H9 (cell line): ENCODE data around the gene CTSH. TPM values are rescaled to one million over a fixed set of nuclear protein-coding genes. Genes with fewer than 3 reads are reported as not detected.

Experiments
- DNase-seq: peaks from one replicate; pipeline ENCODE4 v3.0.0-alpha.2; 2017
- H2AFZ ChIP-seq: one replicate; pipeline ENCODE4 v1.6.1; 2013; ENCODE audit warnings: mild to moderate bottlenecking, low read length, control low read depth, moderate library complexity
- H2AK5ac ChIP-seq: 2 replicates; pipeline ENCODE4 v1.6.1; 2013; ENCODE audit warnings: low read length, control low read depth, mixed read lengths; ENCODE audit not compliant: insufficient read length
- H2BK120ac ChIP-seq: one replicate; pipeline ENCODE4 v1.6.1; 2013; ENCODE audit warnings: low read depth, mild to moderate bottlenecking, low read length, control low read depth, inconsistent platforms; ENCODE audit not compliant: poor library complexity, severe bottlenecking
- H2BK12ac ChIP-seq: 2 replicates; pipeline ENCODE4 v1.6.1; 2013; ENCODE audit warnings: low read length, control low read depth, mixed read lengths, low read depth; ENCODE audit not compliant: insufficient read length
- H2BK15ac ChIP-seq: 2 replicates; pipeline ENCODE4 v1.6.1; 2013; ENCODE audit warnings: low read depth, low read length, control low read depth
- H2BK20ac ChIP-seq: one replicate; pipeline ENCODE4 v1.6.1; 2013; ENCODE audit warnings: low read depth, mild to moderate bottlenecking, low read length, control low read depth, inconsistent platforms; ENCODE audit not compliant: poor library complexity, severe bottlenecking
- H2BK5ac ChIP-seq: 2 replicates; pipeline ENCODE4 v1.6.1; 2013; ENCODE audit warnings: low read length, control low read depth, mixed read lengths; ENCODE audit not compliant: insufficient read length
- H3K14ac ChIP-seq: 2 replicates; pipeline ENCODE4 v1.6.1; 2013; ENCODE audit warnings: low read length, control low read depth; ENCODE audit not compliant: insufficient read depth
- H3K18ac ChIP-seq: 2 replicates; pipeline ENCODE4 v1.6.1; 2013; ENCODE audit warnings: low read depth, mild to moderate bottlenecking, mixed read lengths, low read length, control low read depth; ENCODE audit not compliant: insufficient read length
- H3K23ac ChIP-seq: 2 replicates; pipeline ENCODE4 v1.6.1; 2013; ENCODE audit warnings: low read length, control low read depth, mixed read lengths, low read depth; ENCODE audit not compliant: insufficient read length
- H3K23me2 ChIP-seq: 2 replicates; pipeline ENCODE4 v1.6.1; 2013; ENCODE audit warnings: low read depth, mild to moderate bottlenecking, mixed read lengths, low read length, control low read depth; ENCODE audit not compliant: insufficient read length, poor library complexity, severe bottlenecking
- H3K27ac ChIP-seq: 2 replicates; pipeline ENCODE4 v1.5.1; 2013; ENCODE audit warnings: low read length, control low read depth, mixed read lengths, low read depth; ENCODE audit not compliant: insufficient read length
- H3K27me3 ChIP-seq: 2 replicates; pipeline ENCODE4 v1.6.1; 2013; ENCODE audit warnings: low read length, control low read depth, inconsistent platforms; ENCODE audit not compliant: insufficient read depth
- H3K4ac ChIP-seq: 2 replicates; pipeline ENCODE4 v1.6.1; 2013; ENCODE audit warnings: low read depth, mild to moderate bottlenecking, control low read depth, inconsistent platforms, low read length, moderate library complexity
- H3K4me1 ChIP-seq: 2 replicates; pipeline ENCODE4 v1.6.1; 2013; ENCODE audit warnings: low read length, control low read depth, inconsistent platforms; ENCODE audit not compliant: insufficient read depth
- H3K4me2 ChIP-seq: 2 replicates; pipeline ENCODE4 v1.6.1; 2013; ENCODE audit warnings: low read length, control low read depth, mixed read lengths; ENCODE audit not compliant: insufficient read length, insufficient read depth
- H3K56ac ChIP-seq: 2 replicates; pipeline ENCODE4 v1.6.1; 2013; ENCODE audit warnings: low read depth, mild to moderate bottlenecking, mixed read lengths, low read length, control low read depth; ENCODE audit not compliant: insufficient read length
- H3K79me1 ChIP-seq: 2 replicates; pipeline ENCODE4 v1.6.1; 2013; ENCODE audit warnings: low read depth, mild to moderate bottlenecking, moderate library complexity, low read length, control low read depth, inconsistent platforms; ENCODE audit not compliant: insufficient read depth, poor library complexity, severe bottlenecking
- H3K79me2 ChIP-seq: 2 replicates; pipeline ENCODE4 v1.6.1; 2013; ENCODE audit warnings: low read length, control low read depth, inconsistent platforms; ENCODE audit not compliant: insufficient read depth
- H3K9ac ChIP-seq: 2 replicates; pipeline ENCODE4 v1.6.1; 2013; ENCODE audit warnings: low read length, control low read depth, mixed read lengths; ENCODE audit not compliant: insufficient read length; ENCODE audit errors: extremely low read depth
- H3K9me3 ChIP-seq: one replicate; pipeline ENCODE4 v1.6.1; 2013; ENCODE audit warnings: low read depth, low read length, inconsistent platforms; ENCODE audit not compliant: control insufficient read depth
- H3T11ph ChIP-seq: one replicate; pipeline ENCODE4 v1.6.1; 2013; ENCODE audit warnings: mild to moderate bottlenecking, low read length, control low read depth, inconsistent platforms
- H4K20me1 ChIP-seq: one replicate; pipeline ENCODE4 v1.6.1; 2013; ENCODE audit not compliant: control insufficient read depth, insufficient read length, insufficient read depth
- H4K5ac ChIP-seq: 2 replicates; pipeline ENCODE4 v1.6.1; 2013; ENCODE audit warnings: low read depth, mild to moderate bottlenecking, mixed read lengths, low read length, control low read depth; ENCODE audit not compliant: insufficient read length
- H4K8ac ChIP-seq: replicated peaks from 2 replicates; pipeline ENCODE4 v1.6.1; 2013; ENCODE audit warnings: low read length, control low read depth, mixed read lengths, low read depth; ENCODE audit not compliant: insufficient read length
- H4K91ac ChIP-seq: 2 replicates; pipeline ENCODE4 v1.6.1; 2013; ENCODE audit warnings: low read depth, mild to moderate bottlenecking, moderate library complexity, mixed read lengths, low read length, control low read depth; ENCODE audit not compliant: insufficient read length
- H3K27ac Mint-ChIP-seq, 3 experiments: 2 replicates in 2 of 3; 3 replicates in 1 of 3; pipeline ENCODE4 v1.8.0; 2020 to 2021; ENCODE audit warnings: mixed read lengths in 3 of 3, mild to moderate bottlenecking in 1 of 3, moderate library complexity in 1 of 3
- H3K27me3 Mint-ChIP-seq: 2 replicates; pipeline ENCODE4 v1.8.0; 2021; ENCODE audit warnings: low read depth, mild to moderate bottlenecking, moderate library complexity, mixed read lengths
- H3K36me3 Mint-ChIP-seq, 3 experiments: 2 replicates in 2 of 3; 3 replicates in 1 of 3; pipeline ENCODE4 v1.8.0; 2020 to 2021; ENCODE audit warnings: low read depth in 3 of 3, mixed read lengths in 3 of 3; ENCODE audit not compliant: insufficient read depth in 1 of 3
- H3K4me1 Mint-ChIP-seq, 2 experiments: 2 replicates each; pipeline ENCODE4 v1.8.0; 2020; ENCODE audit warnings: mixed read lengths in 2 of 2
- H3K4me3 Mint-ChIP-seq, 2 experiments: 2 replicates in 1 of 2; 3 replicates in 1 of 2; pipeline ENCODE4 v1.8.0; 2020 to 2021; ENCODE audit warnings: mild to moderate bottlenecking in 2 of 2, mixed read lengths in 2 of 2, moderate library complexity in 1 of 2
- H3K9me3 Mint-ChIP-seq, 2 experiments: 2 replicates in 1 of 2; 3 replicates in 1 of 2; pipeline ENCODE4 v1.8.0; 2020; ENCODE audit warnings: mild to moderate bottlenecking in 2 of 2, mixed read lengths in 2 of 2, moderate library complexity in 1 of 2
- WGBS: extraction: QIAGEN DNeasy Blood & Tissue Kit; methylation state at CpG from one replicate; pipeline ENCODE4 v1.1.7; 2013; ENCODE audit warnings: missing lambda C conversion rate, low lambda C conversion rate, mixed read lengths; ENCODE audit not compliant: insufficient read length; ENCODE audit errors: extremely low coverage; 5-methylcytosine and 5-hydroxymethylcytosine counted together
- total RNA-seq: library from RNA; stranded (reverse); gene quantifications from 2 replicates; pipeline ENCODE4 v1.2.1, GENCODE V29; 2021
- TF ChIP-seq, protein P1 (sequence below): fragments of 200-600 bp; sonication (generic); conservative IDR thresholded peaks from 3 replicates; pipeline ENCODE4 v1.8.0; 2021; ENCODE audit warnings: antibody characterized with exemption, mild to moderate bottlenecking

The CTSH gene
- total RNA-seq, 1 experiment from 2014 or later, result 15.5 TPM

- DNase-seq, result no peak
- Histone ChIP-seq H4K91ac (no peak overlapping the region), H2BK20ac (no peak overlapping the region), H3K79me1 (no peaks in the 10 kb centered on the region), H4K20me1 (no peaks in the 10 kb centered on the region), H2BK12ac (no peak overlapping the region), H3K4me2 (no peak overlapping the region), H2BK120ac (no peak overlapping the region), H3K23ac (no peak overlapping the region), H4K8ac (no peak overlapping the region), H3K79me2 (no peaks in the 10 kb centered on the region), H2AFZ (no peak overlapping the region), H4K5ac (no peak overlapping the region), H3K56ac (no peak overlapping the region), H3K14ac (no peak overlapping the region), H3K9ac (no peak overlapping the region), H3K27ac (no peak overlapping the region), H3K4ac (no peak overlapping the region), H3K18ac (no peak overlapping the region), H3K4me1 (no peaks in the 10 kb centered on the region; the same call in 1 of the 2 replicates), H3T11ph (no peak overlapping the region), H2BK5ac (no peak overlapping the region), H3K9me3 (no peaks in the 10 kb centered on the region), H3K23me2 (no peaks in the 10 kb centered on the region), H3K27me3 (no peaks in the 10 kb centered on the region), H2AK5ac (no peak overlapping the region), H2BK15ac (no peak overlapping the region)
- Mint-ChIP-seq H3K4me1 (peaks cover 7 to 30% of the 10 kb centered on the region in 2 experiments; a peak in 3 of 4 replicates), H3K4me3 (no peak overlapping the region), H3K9me3 (no peaks in the 10 kb centered on the region), H3K36me3 (no peaks in the 10 kb centered on the region; a peak in 1 of 7 replicates), H3K27ac (no peak overlapping the region), H3K27me3 (peaks cover 18% of the 10 kb centered on the region)
- TF ChIP-seq, protein P1, sequence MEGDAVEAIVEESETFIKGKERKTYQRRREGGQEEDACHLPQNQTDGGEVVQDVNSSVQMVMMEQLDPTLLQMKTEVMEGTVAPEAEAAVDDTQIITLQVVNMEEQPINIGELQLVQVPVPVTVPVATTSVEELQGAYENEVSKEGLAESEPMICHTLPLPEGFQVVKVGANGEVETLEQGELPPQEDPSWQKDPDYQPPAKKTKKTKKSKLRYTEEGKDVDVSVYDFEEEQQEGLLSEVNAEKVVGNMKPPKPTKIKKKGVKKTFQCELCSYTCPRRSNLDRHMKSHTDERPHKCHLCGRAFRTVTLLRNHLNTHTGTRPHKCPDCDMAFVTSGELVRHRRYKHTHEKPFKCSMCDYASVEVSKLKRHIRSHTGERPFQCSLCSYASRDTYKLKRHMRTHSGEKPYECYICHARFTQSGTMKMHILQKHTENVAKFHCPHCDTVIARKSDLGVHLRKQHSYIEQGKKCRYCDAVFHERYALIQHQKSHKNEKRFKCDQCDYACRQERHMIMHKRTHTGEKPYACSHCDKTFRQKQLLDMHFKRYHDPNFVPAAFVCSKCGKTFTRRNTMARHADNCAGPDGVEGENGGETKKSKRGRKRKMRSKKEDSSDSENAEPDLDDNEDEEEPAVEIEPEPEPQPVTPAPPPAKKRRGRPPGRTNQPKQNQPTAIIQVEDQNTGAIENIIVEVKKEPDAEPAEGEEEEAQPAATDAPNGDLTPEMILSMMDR, result no peak
- no CpG with 5 or more reads among the region's 7 CpGs for WGBS
Observed at GRCh38 chr15:78974272-78974918, 29.5 kb upstream of the CTSH start.
